BJ (cell line): ENCODE results near the gene PHF20. TPM values are rescaled to one million over a fixed set of nuclear protein-coding genes. Genes with fewer than 3 reads are reported as not detected.
"Not testable (repeated sequence)": the region's sequence is repeated elsewhere in the genome, so short reads cannot be mapped to it uniquely, and the experiment has no call there.

Experiments used
- CTCF ChIA-PET: fragments of 350-600 bp; formaldehyde crosslinking; extraction: SDS; loops from one replicate; lab custom pipeline; 2021; ENCODE audit warnings: antibody characterized with exemption, inconsistent platforms; lab: Yijun Ruan, JAX
- POLR2A ChIA-PET: fragments of 300-600 bp; sonication (Branson Sonifier 250); formaldehyde crosslinking; extraction: SDS; loops from one replicate; lab custom pipeline; 2021; ENCODE audit warnings: antibody characterized with exemption; lab: Charles Lee
- DNase-seq: peaks from one replicate; pipeline ENCODE4 v3.0.0-alpha.2; 2011; ENCODE audit warnings: low read depth
- H3K27me3 ChIP-seq: 2 replicates; pipeline ENCODE4 v1.6.0; 2011; ENCODE audit warnings: low read length; ENCODE audit not compliant: control insufficient read depth, insufficient read depth
- H3K36me3 ChIP-seq: 2 replicates; pipeline ENCODE4 v1.5.1; 2011; ENCODE audit warnings: low read length; ENCODE audit not compliant: control insufficient read depth, insufficient read depth
- H3K4me3 ChIP-seq: 2 replicates; pipeline ENCODE4 v1.5.1; 2011; ENCODE audit warnings: low read depth, mild to moderate bottlenecking, control low read depth, low read length
- CTCF ChIP-seq: IDR thresholded peaks from 2 replicates; pipeline ENCODE4 v1.5.1; 2011; ENCODE audit warnings: low read depth, mild to moderate bottlenecking, control low read depth, inconsistent platforms, low read length, moderate library complexity; ENCODE audit not compliant: insufficient read depth
- polyA plus RNA-seq: library from polyadenylated mRNA; depleted of rRNA; stranded (reverse); fragments of >200 nt; gene quantifications from 2 replicates; pipeline ENCODE4 v1.2.3, GENCODE V29; 2011

PHF20 gene
- polyA plus RNA-seq, 1 experiment: 24.9 TPM

GRCh38 chr20:35854713-35855348 lies 83.0 kb downstream of the PHF20 start:
- TF ChIP-seq CTCF: no peak
- DNase-seq: no peak
- CTCF ChIA-PET: interaction anchor here (1.0 to 2.0 kb wide), 2 partner anchors 8 to 14 kb away, joined by 3 to 4 read pairs; no protein-coding TSS in a partner anchor

GRCh38 chr20:35855641-35856040 lies 83.8 kb downstream of the PHF20 start:
- H3K36me3 ChIP-seq, H3K4me3 ChIP-seq, H3K27me3 ChIP-seq, POLR2A ChIA-PET, CTCF ChIA-PET, DNase-seq: not testable (repeated sequence)

More at GRCh38 chr20:35854713-35855348, 83.0 kb downstream of the PHF20 start:
- POLR2A ChIA-PET: interaction anchor here (1.2 kb wide), 1 partner anchor 113 kb away, joined by 3 read pairs; the partner anchor contains the start of gene RBM39
- Histone ChIP-seq H3K27me3 (no peaks in the 10 kb centered on the region), H3K36me3 (peaks cover 3% of the 10 kb centered on the region), H3K4me3 (no peak overlapping the region)

- no peak overlapping the region for H3K4me3 ChIP-seq
- H3K36me3 ChIP-seq: peaks cover 3% of the 10 kb centered on the region
- no peak for TF ChIP-seq CTCF
- CTCF ChIA-PET: no interaction called here
- no peaks in the 10 kb centered on the region for H3K27me3 ChIP-seq
- DNase-seq: no peak
- POLR2A ChIA-PET: no interaction called here
Observed at GRCh38 chr20:35856866-35857265, 85.1 kb downstream of the PHF20 start.

- CTCF ChIA-PET: interaction anchor here (1.4 kb wide), 1 partner anchor 9 kb away, joined by 4 read pairs; no protein-coding TSS in a partner anchor
Observed at GRCh38 chr20:35866418-35867202, 94.8 kb downstream of the PHF20 start.

More at GRCh38 chr20:35866418-35867202, 94.8 kb downstream of the PHF20 start:
- H3K4me3 ChIP-seq: no peak overlapping the region
- no peaks in the 10 kb centered on the region for H3K27me3 ChIP-seq
- peak; percentile 87 for DNase-seq
- peaks cover 1% of the 10 kb centered on the region; the same call in 1 of the 2 replicates for H3K36me3 ChIP-seq
- no peak for TF ChIP-seq CTCF
- POLR2A ChIA-PET: interaction anchor here (0.6 to 1.2 kb wide), 4 partner anchors 9 to 124 kb away, joined by 3 to 17 read pairs (median 6); partner anchors contain the start of gene RBM39
